ENCODE results near the gene HID1.

DNA sequence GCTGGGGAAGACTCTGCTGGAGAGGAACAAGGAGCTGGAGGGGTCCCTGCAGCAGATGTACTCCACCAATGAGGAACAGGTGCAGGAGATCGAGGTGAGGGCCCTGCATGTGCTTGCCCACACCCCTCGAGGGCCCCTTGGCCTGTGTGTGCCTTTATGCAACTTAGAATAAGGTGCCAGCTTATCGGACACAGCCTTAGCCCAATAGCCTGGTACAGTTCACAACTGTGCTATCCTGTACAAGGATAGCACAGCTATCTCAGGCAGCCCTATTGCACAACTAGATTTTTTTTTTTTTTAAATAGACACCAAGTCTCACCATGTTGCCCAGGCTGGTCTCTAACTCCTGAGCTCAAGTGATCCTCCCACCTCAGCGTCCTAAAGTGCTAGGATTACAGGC lies 27.0 kb upstream of the HID1 start:
- TF ChIP-seq FOXM1 (IDR thresholded peaks at IDR 0.05; ENCODE audit: borderline replicate concordance) (no peak), SP1 (IDR thresholded peaks at IDR 0.05) (no peak)
- TF ChIP-seq, protein P1, sequence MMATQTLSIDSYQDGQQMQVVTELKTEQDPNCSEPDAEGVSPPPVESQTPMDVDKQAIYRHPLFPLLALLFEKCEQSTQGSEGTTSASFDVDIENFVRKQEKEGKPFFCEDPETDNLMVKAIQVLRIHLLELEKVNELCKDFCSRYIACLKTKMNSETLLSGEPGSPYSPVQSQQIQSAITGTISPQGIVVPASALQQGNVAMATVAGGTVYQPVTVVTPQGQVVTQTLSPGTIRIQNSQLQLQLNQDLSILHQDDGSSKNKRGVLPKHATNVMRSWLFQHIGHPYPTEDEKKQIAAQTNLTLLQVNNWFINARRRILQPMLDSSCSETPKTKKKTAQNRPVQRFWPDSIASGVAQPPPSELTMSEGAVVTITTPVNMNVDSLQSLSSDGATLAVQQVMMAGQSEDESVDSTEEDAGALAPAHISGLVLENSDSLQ (IDR thresholded peaks at IDR 0.05): no peak
